ENCODE data around the gene TUBA4A. TPM values are rescaled to one million over a fixed set of nuclear protein-coding genes. Genes with fewer than 3 reads are reported as not detected.

The TUBA4A gene
- total and polyA plus RNA-seq, 2 of the 8 experiments (the other 6 are each of a cell fraction or from before 2014, with no cell fraction given), result 67.3 to 172 TPM

DNA sequence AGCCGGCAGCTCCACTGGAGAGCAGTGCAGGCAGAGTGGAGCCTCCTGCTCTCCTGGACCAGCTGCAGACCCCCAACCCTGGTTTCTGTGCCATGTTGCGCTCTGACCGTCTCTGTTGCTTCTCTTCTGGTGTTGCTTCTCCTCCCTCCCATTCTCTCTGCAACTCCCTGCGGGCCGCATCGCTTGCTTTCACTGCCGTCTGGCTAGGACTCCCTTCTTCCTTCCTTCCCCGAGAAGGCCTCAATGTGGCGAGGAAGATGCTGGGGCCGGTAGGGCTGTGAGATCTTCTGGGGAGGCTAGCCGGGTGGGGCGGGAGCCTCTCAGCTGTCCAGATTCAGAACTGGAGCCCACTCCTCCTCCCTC, 31.6 kb upstream of the TUBA4A start:
- no peak overlapping the region for H3K27ac ChIP-seq (ENCODE audit: low read depth, low read length)
- CTCF ChIA-PET (ENCODE audit: partially characterized antibody), result interaction anchor here (0.5 to 12.1 kb wide), 9 partner anchors 7 to 119 kb away, joined by 3 to 220 read pairs (median 5); partner anchors contain the start of genes CNPPD1, GLB1L and STK16

More for the DNA sequence above, 31.6 kb upstream of the TUBA4A start:
- Histone ChIP-seq H3K23me2 (ENCODE audit: low read depth, low read length) (no peaks in the 10 kb centered on the region), H3K23ac (ENCODE audit: insufficient read length) (no peak overlapping the region), H3K4me2 (ENCODE audit: insufficient read depth in 1 of 2, low read depth in 2 of 2, low read length in 2 of 2) (0 out of 4 replicates have a peak overlapping the region, but pooled peaks of 1 of the 2 experiments have one; percentile 19), H3K14ac (ENCODE audit: insufficient read length) (no peak overlapping the region), H2AFZ (ENCODE audit: low read length) (no peak overlapping the region), H2BK5ac (ENCODE audit: low read depth, low read length) (peak overlapping the region; percentile 66; the same call in 1 of the 2 replicates), H3K4me3 (ENCODE audit: extremely low read depth in 1 of 4, insufficient read depth in 2 of 4, low read depth in 3 of 4, low read length in 4 of 4) (no peak overlapping the region; a peak in 2 of 8 replicates), H2BK120ac (replicated peaks; ENCODE audit: low read depth, low read length) (no peak overlapping the region), H3K18ac (ENCODE audit: extremely low read depth, low read length) (no peak overlapping the region; the same call in 1 of the 2 replicates), H2BK15ac (ENCODE audit: low read length) (no peak overlapping the region), H2BK12ac (ENCODE audit: low read depth, low read length) (0 out of 2 replicates have a peak overlapping the region, but pooled peaks have one; percentile 39), H3K9me3 (ENCODE audit: insufficient read depth in 2 of 2, low read depth in 1 of 2, low read length in 1 of 2) (no peaks in the 10 kb centered on the region), H3K4ac (replicated peaks; ENCODE audit: insufficient read length, low read depth, low read length) (no peak overlapping the region), H4K91ac (replicated peaks; ENCODE audit: insufficient read length, low read length) (no peak overlapping the region), H3K79me1 (ENCODE audit: low read depth, low read length) (no peaks in the 10 kb centered on the region; the same call in 1 of the 2 replicates), H4K20me1 (replicated peaks in 1 of 2; ENCODE audit: control insufficient read depth in 1 of 2, insufficient read depth in 2 of 2, low read length in 2 of 2) (peaks cover 0 to 2% of the 10 kb centered on the region in 2 experiments), H3K9ac (replicated peaks in 1 of 4; ENCODE audit: extremely low read depth in 1 of 4, low read depth in 3 of 4, low read length in 3 of 4) (no peak overlapping the region), H3K4me1 (replicated peaks in 1 of 4; ENCODE audit: control insufficient read depth in 3 of 4, insufficient read depth in 4 of 4, low read length in 3 of 4) (peaks cover 0 to 10% (median 6%) of the 10 kb centered on the region in 4 experiments; a peak in 6 of 7 replicates), H3K36me3 (ENCODE audit: control insufficient read depth in 2 of 4, insufficient read depth in 4 of 4, low read length in 3 of 4) (peaks cover 0 to 4% (median under 1%) of the 10 kb centered on the region in 4 experiments; a peak in 3 of 8 replicates), H3K79me2 (ENCODE audit: control insufficient read depth in 1 of 2, insufficient read depth in 2 of 2, low read length in 2 of 2) (no peaks in the 10 kb centered on the region), H2AK5ac (ENCODE audit: low read depth, low read length) (no peak overlapping the region), H3K27me3 (replicated peaks in 1 of 4; ENCODE audit: control insufficient read depth in 3 of 4, extremely low read depth in 1 of 4, insufficient read depth in 3 of 4, low read length in 3 of 4) (no peaks in the 10 kb centered on the region), H4K8ac (ENCODE audit: extremely low read depth, insufficient read depth, low read length) (no peak overlapping the region), H4K5ac (ENCODE audit: insufficient read length, low read depth, low read length) (no peak overlapping the region), H3K56ac (replicated peaks; ENCODE audit: insufficient read length, low read depth, low read length) (no peak overlapping the region), H2BK20ac (ENCODE audit: low read length) (no peak overlapping the region)
- no peak for TF ChIP-seq SUZ12 (IDR thresholded peaks at IDR 0.05; ENCODE audit: low read length)
- TF ChIP-seq CREB1 (IDR thresholded peaks at IDR 0.05), result no peak
- WGBS, 2 experiments (ENCODE audit: extremely low coverage in 1 of 2, insufficient coverage in 1 of 2, insufficient read length in 1 of 2, insufficient replicate concordance in 2 of 2, low coverage in 1 of 2, low lambda C conversion rate in 2 of 2, missing lambda C conversion rate in 1 of 2), result 90% methylated on average over 12 of the region's 12 CpGs; no CpG with 5 or more reads in 1 of the 2 experiments
- no peak for FAIRE-seq
- no peak for DNase-seq (ENCODE audit: low read depth in 1 of 2, low spot score in 2 of 2)
- POLR2A ChIA-PET (ENCODE audit: partially characterized antibody), result interaction anchor here (1.0 to 1.9 kb wide), 4 partner anchors 10 to 66 kb away, joined by 3 to 13 read pairs (median 3); partner anchors contain the start of genes ABCB6, GLB1L, PTPRN and STK16

All from H1 (cell line).